Measurements from ENCODE around the gene GPATCH8. TPM values are rescaled to one million over a fixed set of nuclear protein-coding genes. Genes with fewer than 3 reads are reported as not detected.
"Not testable (repeated sequence)": the region's sequence is repeated elsewhere in the genome, so short reads cannot be mapped to it uniquely, and the experiment has no call there.

Gene GPATCH8
- polyA plus RNA-seq, 4 donors, result 38.3 to 64.9 (median 50.1) TPM

- DNase-seq (ENCODE audit: low read depth in 4 of 4, low spot score in 2 of 4), result no peak
Observed at GRCh38 chr17:44398692-44399691, 104.2 kb downstream of the GPATCH8 start.

DNA sequence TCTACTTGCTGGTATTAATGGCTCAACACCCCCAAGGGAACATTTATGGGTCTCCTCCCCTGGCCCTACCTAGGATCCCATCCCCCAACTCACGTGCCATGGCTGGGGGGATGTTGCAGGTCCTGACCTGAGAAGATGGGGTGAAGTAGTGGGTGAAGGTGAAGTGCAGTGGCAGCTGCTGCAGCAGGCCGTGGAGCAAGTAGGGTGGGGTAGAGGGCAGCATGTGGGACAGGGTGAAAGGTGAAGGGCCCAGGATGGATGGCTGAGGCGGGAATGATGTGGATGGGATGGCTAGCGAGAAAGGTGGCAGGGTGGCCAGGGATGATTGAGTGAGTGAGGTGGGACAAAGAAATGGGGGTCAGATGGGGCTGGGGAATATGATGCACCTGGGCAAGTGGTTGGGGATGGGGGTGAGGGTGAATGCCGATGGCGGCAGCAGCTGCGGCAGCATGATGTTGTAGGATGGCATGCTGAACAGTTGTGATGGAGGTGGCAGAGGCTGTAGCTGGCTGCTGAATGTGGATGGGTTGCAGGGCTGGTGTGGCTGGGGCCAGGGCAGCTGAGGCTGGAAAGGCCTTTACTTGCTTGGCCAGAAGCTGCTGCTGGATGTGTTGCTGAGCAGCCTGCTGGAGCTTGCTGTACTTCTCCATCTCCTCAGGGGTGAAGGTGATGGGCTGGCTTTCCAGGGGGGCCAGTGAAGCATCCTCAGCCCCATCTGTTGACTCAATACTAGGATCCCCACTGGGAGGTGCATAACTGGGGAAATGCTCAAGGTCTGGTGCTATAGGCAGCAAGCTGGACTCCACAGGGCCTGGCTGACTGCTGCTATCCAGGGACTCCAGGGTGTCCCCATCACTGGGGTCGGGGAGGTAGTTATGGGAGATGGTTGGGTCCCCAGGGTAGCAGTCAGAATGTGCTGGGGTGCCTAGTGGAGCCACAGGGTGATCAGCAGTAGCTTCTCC lies 105.4 kb downstream of the GPATCH8 start:
- no peak for DNase-seq (ENCODE audit: low read depth in 4 of 4, low spot score in 2 of 4)

- no peak for DNase-seq (ENCODE audit: low read depth in 4 of 4, low spot score in 2 of 4)
Observed at GRCh38 chr17:44396946-44397345, 106.3 kb downstream of the GPATCH8 start.

DNA sequence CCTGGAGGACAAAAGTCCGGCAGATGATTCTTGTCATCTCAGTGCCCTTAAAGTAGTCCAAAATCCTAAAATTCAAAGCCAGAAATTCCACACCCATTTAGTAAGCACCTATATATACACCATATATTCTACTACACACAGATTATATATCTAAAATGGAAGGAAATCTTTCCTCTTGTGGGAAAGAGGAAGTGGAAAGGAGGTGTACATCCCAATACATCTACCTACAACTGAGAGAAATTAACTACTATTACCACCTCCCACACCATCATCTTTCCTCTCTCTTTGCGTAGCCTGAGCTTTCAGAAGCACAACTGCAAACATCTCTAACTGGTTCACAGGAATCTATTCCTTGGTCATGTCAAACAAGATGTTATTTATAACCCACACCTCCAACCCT lies 108.4 kb downstream of the GPATCH8 start:
- no peak for DNase-seq (ENCODE audit: low read depth in 4 of 4, low spot score in 2 of 4)

DNA sequence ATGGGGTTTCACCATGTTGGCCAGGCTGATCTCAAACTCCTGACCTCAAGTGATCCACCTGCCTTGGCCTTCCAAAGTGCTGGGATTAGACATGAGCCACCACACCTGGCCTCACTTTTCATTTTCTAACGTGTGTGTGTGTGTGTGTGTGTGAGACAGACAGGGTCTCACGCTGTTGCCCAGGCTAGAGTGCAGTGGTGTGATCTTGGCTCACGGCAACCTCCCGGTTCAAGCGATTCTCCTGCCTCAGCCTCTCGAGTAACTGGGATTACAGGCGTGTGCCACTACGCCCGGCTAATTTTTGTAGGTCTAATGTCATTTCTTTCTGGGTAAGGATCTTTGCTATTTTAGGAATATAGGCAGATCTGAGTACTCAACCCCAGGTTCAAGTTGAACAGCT lies 109.1 kb downstream of the GPATCH8 start:
- not testable (repeated sequence) for DNase-seq (ENCODE audit: low read depth in 4 of 4, low spot score in 2 of 4)

- no peak for DNase-seq (ENCODE audit: low read depth in 4 of 4, low spot score in 2 of 4)
Observed at GRCh38 chr17:44390250-44390870, 112.8 kb downstream of the GPATCH8 start.

DNA sequence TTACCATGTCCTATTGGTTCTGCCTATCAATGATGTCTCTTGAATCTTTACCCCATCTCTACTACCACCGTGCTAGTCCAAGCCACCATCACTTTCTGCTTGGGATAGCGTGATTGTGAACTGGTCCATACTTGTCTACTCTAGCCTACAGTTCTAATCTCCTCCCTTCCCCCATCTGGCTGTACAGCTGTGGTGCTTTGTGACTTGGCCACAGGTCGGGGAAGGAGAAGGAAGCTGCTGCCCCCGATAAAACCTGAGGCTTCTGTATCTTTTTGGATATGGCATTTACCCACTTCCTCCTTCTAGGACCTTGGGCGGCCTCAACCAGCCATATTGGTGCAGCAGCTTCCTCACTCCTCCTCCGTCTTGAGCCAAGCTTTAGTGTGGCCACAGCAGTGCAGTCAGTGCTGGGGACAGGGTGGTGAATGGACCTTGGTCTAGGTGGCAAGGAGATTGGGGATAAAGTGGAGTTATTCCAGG lies 113.4 kb downstream of the GPATCH8 start:
- no peak for DNase-seq (ENCODE audit: low read depth in 4 of 4, low spot score in 2 of 4)

DNA sequence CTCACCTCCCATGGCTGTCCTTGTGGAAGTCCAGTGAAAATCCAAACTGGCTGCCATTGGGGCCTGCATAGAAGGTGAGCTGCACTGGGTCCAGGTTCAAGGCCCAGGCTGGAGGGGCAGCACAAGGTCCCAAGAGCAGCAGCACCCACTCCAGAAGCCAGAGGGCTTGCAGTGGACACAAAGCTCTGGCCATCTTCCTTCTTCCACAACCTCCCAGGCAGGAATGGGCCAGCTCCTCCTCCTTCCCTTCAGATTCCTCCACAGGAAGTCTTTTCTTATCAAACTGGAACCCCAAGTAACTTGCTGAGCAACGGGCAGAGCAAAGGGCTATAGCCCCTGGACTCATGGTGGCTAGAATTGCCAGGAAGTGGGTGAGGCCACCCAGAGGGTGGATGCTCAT lies 113.9 kb downstream of the GPATCH8 start, which contains the start of gene ITGA2B:
Gene ITGA2B, minus strand, starts transcription at position 369 of the 400 bp plus-strand sequence. Its CDS starts 176 bp downstream, at position 193.
- DNase-seq (ENCODE audit: low read depth in 4 of 4, low spot score in 2 of 4), result no peak

GRCh38 chr17:44387804-44388203 lies 115.4 kb downstream of the GPATCH8 start:
- DNase-seq (ENCODE audit: low read depth in 4 of 4, low spot score in 2 of 4), result no peak

GRCh38 chr17:44386182-44386525 lies 117.1 kb downstream of the GPATCH8 start:
- DNase-seq (ENCODE audit: low read depth in 4 of 4, low spot score in 2 of 4), result no peak

DNA sequence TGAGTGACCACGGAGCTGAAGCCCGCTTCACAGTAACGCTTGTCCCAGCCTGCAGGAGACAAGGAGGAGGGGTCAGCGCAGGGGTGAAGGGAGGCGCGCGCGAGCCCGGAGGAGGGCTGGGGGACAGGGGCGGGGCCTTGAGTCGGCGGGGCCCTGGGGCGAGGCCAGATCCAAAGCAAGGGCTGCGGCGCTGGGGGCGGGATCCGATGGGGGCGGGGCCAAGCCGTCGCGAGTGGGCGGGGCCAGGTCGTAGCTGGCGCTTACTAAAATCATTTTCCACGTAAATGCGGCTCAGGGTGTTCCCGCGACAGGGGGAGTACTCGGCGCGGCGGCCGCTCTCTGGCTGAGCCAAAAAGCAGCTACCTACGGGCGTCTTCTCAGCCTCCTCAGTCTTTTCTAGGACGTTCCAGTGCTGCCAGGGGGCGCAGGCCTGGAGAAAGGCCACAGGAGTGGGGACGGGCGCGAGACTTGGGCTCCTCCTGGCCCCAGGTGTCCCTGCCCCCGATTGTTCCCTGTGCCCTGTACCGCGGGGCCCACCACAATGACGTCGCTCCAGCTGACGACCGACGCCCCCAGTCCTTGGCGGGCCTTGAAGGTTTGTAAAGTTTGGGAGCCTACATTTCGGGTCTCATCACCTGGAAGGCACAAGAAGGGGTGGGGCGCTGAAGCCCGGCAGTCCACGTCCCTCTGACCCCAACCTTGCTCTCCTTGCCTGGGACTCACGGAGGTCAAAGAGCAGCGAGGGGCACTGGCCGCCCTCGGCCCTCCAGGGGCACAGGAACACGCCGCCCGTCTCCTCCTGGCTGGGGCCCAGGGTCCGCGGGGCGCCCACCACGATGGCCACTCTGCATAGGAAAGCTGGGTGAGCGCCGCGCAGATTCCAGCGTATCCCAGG lies 117.7 kb downstream of the GPATCH8 start:
- DNase-seq (ENCODE audit: low read depth in 4 of 4, low spot score in 2 of 4), result peak in 1 of 4 donors; percentile 74

GRCh38 chr17:44384823-44385286 lies 118.4 kb downstream of the GPATCH8 start:
- no peak for DNase-seq (ENCODE audit: low read depth in 4 of 4, low spot score in 2 of 4)

DNA sequence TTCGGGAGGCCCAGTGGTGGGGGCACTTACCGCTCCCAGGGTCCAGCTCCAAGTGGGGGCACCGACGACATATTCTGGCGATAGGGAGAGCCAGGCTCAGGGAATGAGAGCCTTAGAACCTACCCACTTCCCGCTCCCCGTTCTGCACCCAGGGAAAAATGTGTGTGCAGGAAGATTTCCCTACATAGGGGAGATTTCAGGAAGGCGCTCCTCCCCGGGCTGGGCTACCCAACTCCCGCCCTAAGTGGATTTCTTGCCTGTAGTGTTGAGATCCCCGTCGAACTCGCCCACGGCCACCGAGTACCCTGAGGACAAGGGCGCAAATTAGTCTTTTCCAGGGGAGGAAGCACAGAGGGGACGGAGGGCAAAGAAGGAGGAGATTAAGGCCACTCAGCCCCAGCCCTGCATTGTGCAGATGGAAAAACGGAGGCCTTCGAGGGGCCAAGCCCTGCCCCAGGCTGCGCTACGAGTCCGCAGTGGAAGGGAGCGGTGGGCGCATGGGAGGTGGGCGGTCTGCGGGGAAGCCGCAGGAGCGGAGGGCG lies 118.9 kb downstream of the GPATCH8 start:
- no peak for DNase-seq (ENCODE audit: low read depth in 4 of 4, low spot score in 2 of 4)

GRCh38 chr17:44383861-44384260 lies 119.3 kb downstream of the GPATCH8 start:
- no peak for DNase-seq (ENCODE audit: low read depth in 4 of 4, low spot score in 2 of 4)

GRCh38 chr17:44383363-44383762 lies 119.8 kb downstream of the GPATCH8 start:
- no peak for DNase-seq (ENCODE audit: low read depth in 4 of 4, low spot score in 2 of 4)

DNA sequence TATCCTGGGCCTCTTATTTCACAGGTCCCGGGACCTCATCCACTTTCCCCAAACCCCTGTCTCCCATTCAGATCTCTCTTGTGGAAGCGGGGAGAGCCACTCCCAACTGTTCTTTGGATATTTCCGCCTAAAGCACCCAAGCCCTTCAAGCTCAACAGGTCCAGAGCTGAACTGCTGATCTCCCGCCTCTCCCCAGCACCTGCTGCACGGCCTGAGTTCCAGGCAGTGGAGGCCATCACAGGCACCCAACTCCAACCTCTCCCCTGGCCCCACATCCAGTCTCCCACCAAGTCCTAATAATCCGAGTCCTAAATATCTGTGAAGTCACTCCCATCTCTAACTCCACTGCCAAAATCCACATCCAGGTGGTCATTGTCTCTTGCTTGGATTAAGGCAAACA lies 120.3 kb downstream of the GPATCH8 start:
- DNase-seq (ENCODE audit: low read depth in 4 of 4, low spot score in 2 of 4), result no peak

DNA sequence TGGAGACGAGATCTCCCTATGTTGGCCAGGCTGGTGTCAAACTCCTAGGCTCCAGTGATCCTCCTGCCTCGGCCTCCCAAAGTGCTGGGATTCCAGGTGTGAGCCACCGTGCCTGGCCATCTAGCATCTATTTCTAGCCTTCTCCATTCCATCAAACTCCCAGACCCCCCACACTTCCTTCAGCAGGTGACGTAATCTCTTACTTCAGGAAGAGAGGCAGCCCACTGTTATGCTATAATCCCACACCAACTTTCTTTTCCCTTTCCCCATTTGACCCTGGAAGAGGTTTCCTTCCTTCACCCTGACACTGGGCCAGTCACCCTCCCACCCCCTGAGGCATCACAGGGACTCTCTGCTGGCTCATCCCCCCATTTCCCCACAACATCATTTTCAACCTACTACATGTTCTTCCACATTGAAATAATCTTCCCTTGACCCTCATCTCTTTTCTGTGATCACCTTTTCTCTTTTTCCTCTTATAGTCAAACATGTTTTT lies 121.3 kb downstream of the GPATCH8 start:
- no peak for DNase-seq (ENCODE audit: low read depth in 4 of 4, low spot score in 2 of 4)

DNA sequence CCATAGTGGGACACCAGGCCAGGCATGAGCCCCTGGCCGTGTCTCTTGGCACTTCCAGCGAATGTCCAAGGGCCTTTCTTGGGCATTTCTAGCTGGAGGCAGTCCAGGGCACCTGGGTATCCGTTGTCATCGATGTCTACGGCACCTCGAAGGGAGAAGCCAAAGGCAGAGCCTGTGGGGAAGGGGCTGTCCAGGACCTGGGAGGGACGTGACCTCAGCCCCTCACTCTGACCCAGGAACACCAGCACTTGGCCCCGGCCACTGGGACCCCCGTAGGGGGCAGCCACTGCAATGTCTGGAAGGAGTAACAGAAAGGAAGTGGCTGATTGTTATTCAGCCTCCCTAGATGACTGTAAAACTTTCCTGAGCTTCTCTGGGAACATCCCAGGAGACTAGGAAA lies 122.4 kb downstream of the GPATCH8 start:
- no peak for DNase-seq (ENCODE audit: low read depth in 4 of 4, low spot score in 2 of 4)

DNA sequence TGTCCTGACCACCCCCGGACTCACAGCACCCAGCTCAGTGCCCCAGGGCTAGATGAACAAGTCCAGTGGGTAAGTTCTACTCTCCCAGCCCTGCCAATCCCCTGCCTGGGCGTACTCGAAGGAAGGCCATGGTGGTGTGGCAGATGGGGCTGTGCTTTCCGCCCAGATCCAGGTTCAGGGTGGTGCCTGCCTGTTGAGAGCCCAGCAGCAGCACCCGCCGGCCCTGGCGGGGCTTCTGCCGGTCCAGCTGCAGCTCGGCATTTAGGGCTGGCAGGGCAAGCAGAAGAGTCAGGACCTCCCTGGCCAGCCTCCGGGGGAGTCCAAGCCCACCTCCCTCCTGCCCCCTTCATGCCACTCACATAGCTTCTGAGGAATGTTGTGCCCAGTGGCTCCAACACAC lies 123.3 kb downstream of the GPATCH8 start:
- DNase-seq (ENCODE audit: low read depth in 4 of 4, low spot score in 2 of 4), result no peak

All from left renal cortex interstitium (tissue), 4 donors.